A673 (cell line): ENCODE data around the gene IKBKE. TPM values are rescaled to one million over a fixed set of nuclear protein-coding genes. Genes with fewer than 3 reads are reported as not detected.

Experiments
- BruUV-seq: library from RNA; stranded (reverse); fragments of 400-500 nt; replicated peaks from 2 replicates; lab custom pipeline; 2021; lab: Mats Ljungman, UMichigan
- CTCF ChIA-PET: fragments of 300-600 bp; sonication (Branson Sonifier 250); formaldehyde crosslinking; loops from one replicate; lab custom pipeline; 2022; ENCODE audit warnings: antibody characterized with exemption; lab: Charles Lee
- POLR2A ChIA-PET: fragments of 300-600 bp; sonication (Branson Sonifier 250); formaldehyde crosslinking; loops from one replicate; lab custom pipeline; 2022; ENCODE audit warnings: antibody characterized with exemption; ENCODE audit not compliant: low non-redundant PET; lab: Charles Lee
- DNase-seq: peaks from one replicate; pipeline ENCODE4 v3.0.0-alpha.2; 2015; ENCODE audit warnings: low spot score
- H3K27ac ChIP-seq: fragments of 200-600 bp; sonication (generic); 2 replicates; pipeline ENCODE4 v1.5.1; 2016; ENCODE audit warnings: mixed run types, low read depth, mild to moderate bottlenecking, mixed read lengths, antibody characterized with exemption, low read length; ENCODE audit not compliant: poor library complexity, severe bottlenecking
- H3K27me3 ChIP-seq: fragments of 200-600 bp; sonication (generic); replicated peaks from 2 replicates; pipeline ENCODE4 v1.6.1; 2017; ENCODE audit warnings: mixed run types, low read depth, mild to moderate bottlenecking, mixed read lengths, antibody characterized with exemption, low read length; ENCODE audit not compliant: insufficient read depth, poor library complexity
- H3K36me3 ChIP-seq: fragments of 200-600 bp; sonication (generic); 2 replicates; pipeline ENCODE4 v1.6.1; 2016; ENCODE audit warnings: mixed run types, mild to moderate bottlenecking, mixed read lengths, antibody characterized with exemption, low read length; ENCODE audit not compliant: insufficient read depth, poor library complexity, severe bottlenecking
- H3K4me1 ChIP-seq: fragments of 200-600 bp; sonication (generic); 2 replicates; pipeline ENCODE4 v1.6.1; 2017; ENCODE audit warnings: mixed run types, mild to moderate bottlenecking, mixed read lengths, antibody characterized with exemption, low read length; ENCODE audit not compliant: insufficient read depth, poor library complexity, severe bottlenecking
- H3K4me3 ChIP-seq: fragments of 200-600 bp; sonication (generic); 2 replicates; pipeline ENCODE4 v1.5.1; 2016; ENCODE audit warnings: low read depth, mixed run types, mild to moderate bottlenecking, mixed read lengths, low read length; ENCODE audit not compliant: poor library complexity, severe bottlenecking
- H3K9me3 ChIP-seq: fragments of 200-600 bp; sonication (generic); 2 replicates; pipeline ENCODE4 v1.6.1; 2016; ENCODE audit warnings: mixed run types, low read depth, mild to moderate bottlenecking, mixed read lengths, antibody characterized with exemption, low read length; ENCODE audit not compliant: poor library complexity, severe bottlenecking
- CTCF ChIP-seq: fragments of 300-800, 200-600 bp; sonication (generic); conservative IDR thresholded peaks from 2 replicates; pipeline ENCODE4 v1.5.1; 2017; ENCODE audit warnings: low read depth, mild to moderate bottlenecking, antibody characterized with exemption, low read length, moderate library complexity, mixed read lengths
- EZH2 ChIP-seq: fragments of 200-600 bp; sonication (generic); IDR thresholded peaks from 2 replicates; pipeline ENCODE4 v1.6.1; 2017; ENCODE audit warnings: borderline replicate concordance, low read depth, mild to moderate bottlenecking, mixed read lengths, antibody characterized with exemption, low read length; ENCODE audit not compliant: poor library complexity, severe bottlenecking
- intact Hi-C: fragments of 100-400 bp; cut with micrococcal nuclease; formaldehyde crosslinking; loops from one replicate; pipeline ENCODE4 v1.10.0; 2022; ENCODE audit not compliant: unreplicated experiment
- total RNA-seq: library from RNA; stranded (reverse); gene quantifications from 2 replicates; pipeline ENCODE4 v1.2.3, GENCODE V29; 2021

Gene IKBKE
- total RNA-seq, 1 experiment from 2014 or later, result 2.9 TPM

DNA sequence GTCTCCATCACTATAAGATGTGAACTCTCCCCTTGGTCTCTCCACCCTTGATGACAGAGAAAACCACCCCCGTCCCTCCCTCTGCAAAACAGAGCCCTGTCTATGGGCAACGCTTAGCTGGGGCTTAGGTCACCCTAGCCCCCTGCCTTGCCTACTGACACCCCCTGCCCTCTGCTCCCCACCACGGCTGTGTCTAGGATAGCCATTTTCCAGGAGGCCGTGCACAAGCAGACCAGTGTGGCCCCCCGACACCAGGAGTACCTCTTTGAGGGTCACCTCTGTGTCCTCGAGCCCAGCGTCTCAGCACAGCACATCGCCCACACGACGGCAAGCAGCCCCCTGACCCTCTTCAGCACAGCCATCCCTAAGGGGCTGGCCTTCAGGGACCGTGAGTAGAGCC lies 8.5 kb downstream of the IKBKE start:
- Histone ChIP-seq H3K36me3 (no peaks in the 10 kb centered on the region), H3K27ac (no peak overlapping the region), H3K4me3 (no peak overlapping the region), H3K9me3 (no peaks in the 10 kb centered on the region), H3K4me1 (no peaks in the 10 kb centered on the region), H3K27me3 (no peaks in the 10 kb centered on the region)
- intact Hi-C loops, result loop anchor here (10.0 kb wide), 1 partner anchor 506 kb away; no protein-coding TSS in a partner anchor
- no peak for DNase-seq
- ChIA-PET POLR2A (no interaction called here), CTCF (interaction anchor here (1.1 to 1.3 kb wide), 4 partner anchors 8 to 185 kb away, joined by 3 to 15 read pairs (median 8); partner anchors contain the start of gene IKBKE)
- BruUV-seq, result no TSS peak
- no peak for TF ChIP-seq CTCF
- TF ChIP-seq EZH2, result no peak

DNA sequence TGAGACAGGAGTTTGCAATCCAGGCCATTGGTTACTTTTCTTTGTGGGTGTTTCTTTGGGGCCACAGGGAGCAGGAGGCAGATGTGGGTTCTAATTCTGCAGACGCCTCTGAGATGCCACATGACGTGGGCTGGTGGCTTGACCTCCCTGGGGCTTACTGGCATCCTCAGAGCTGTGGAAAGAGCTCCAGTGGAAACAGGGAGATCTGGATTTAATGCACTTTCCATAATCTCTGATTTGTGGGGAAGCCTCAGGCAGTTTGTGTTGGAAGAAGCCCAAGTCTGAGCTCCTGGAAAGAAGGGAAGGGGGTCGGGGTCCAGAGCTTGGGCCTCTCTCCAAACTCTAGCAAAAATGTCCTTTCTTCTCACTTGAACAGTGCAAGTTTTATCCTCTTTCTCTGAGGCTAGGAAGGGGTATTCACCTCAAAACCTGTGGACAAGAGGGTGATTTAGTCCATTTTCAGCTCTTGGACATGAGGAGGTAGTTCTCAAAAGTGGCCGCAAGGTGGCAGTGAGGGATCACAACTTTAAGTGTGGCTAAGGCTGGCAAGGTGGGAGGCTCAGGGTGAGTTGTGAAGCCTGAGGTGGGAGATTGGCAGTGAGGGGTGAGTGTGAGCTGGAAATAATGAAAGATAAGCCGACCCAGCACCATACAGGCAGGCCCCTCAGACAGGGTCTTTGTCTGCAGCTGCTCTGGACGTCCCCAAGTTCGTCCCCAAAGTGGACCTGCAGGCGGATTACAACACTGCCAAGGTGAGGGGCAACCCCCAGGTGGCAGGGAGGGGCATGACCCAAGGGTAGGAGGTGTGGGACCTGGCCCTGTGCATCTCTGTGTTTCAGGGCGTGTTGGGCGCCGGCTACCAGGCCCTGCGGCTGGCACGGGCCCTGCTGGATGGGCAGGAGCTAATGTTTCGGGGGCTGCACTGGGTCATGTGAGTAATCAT lies 9.2 kb downstream of the IKBKE start:
- peak; percentile 87 for TF ChIP-seq CTCF
- TF ChIP-seq EZH2, result no peak
- DNase-seq, result peak; percentile 82
- BruUV-seq, result no TSS peak
- Histone ChIP-seq H3K9me3 (no peaks in the 10 kb centered on the region), H3K4me3 (no peak overlapping the region), H3K27me3 (no peaks in the 10 kb centered on the region), H3K27ac (no peak overlapping the region), H3K36me3 (no peaks in the 10 kb centered on the region), H3K4me1 (no peaks in the 10 kb centered on the region)
- intact Hi-C loops, result loop anchor here (10.0 kb wide), 1 partner anchor 505 kb away; no protein-coding TSS in a partner anchor
- ChIA-PET POLR2A (no interaction called here), CTCF (interaction anchor here (0.6 to 1.4 kb wide), 9 partner anchors 9 to 503 kb away, joined by 3 to 15 read pairs (median 4); partner anchors contain the start of genes EIF2D and IKBKE)

- H3K4me3 ChIP-seq, result no peak overlapping the region
- no peak for DNase-seq
- BruUV-seq, result no TSS peak
- ChIA-PET CTCF (interaction anchor here (1.3 to 1.4 kb wide), 3 partner anchors 14 to 103 kb away, joined by 3 to 6 read pairs (median 6); no protein-coding TSS in a partner anchor), POLR2A (no interaction called here)
- no peaks in the 10 kb centered on the region for H3K4me1 ChIP-seq
- no peaks in the 10 kb centered on the region for H3K27me3 ChIP-seq
- no peak overlapping the region for H3K27ac ChIP-seq
- no peaks in the 10 kb centered on the region for H3K36me3 ChIP-seq
- TF ChIP-seq EZH2 (no peak), CTCF (no peak)
- intact Hi-C loops, result no loop called here
- no peaks in the 10 kb centered on the region for H3K9me3 ChIP-seq
Measured at GRCh38 chr1:206480211-206480610, 9.9 kb downstream of the IKBKE start.
